ENCODE results near the gene ARPP21.
"Not testable (repeated sequence)": the region's sequence is repeated elsewhere in the genome, so short reads cannot be mapped to it uniquely, and the experiment has no call there.

Gene ARPP21

GRCh38 chr3:35780800-35781199 is 141.5 kb downstream of the ARPP21 start:
- DNase-seq (ENCODE audit: low read depth in 3 of 3): no peak

- DNase-seq (ENCODE audit: low read depth in 3 of 3): no peak
Observed at GRCh38 chr3:35781558-35781957, 142.2 kb downstream of the ARPP21 start.

- DNase-seq (ENCODE audit: low read depth in 3 of 3): no peak
Observed at GRCh38 chr3:35782355-35782754, 143.0 kb downstream of the ARPP21 start.

GRCh38 chr3:35784169-35784568 is 144.8 kb downstream of the ARPP21 start:
- DNase-seq (ENCODE audit: low read depth in 3 of 3): no peak

- no peak for DNase-seq (ENCODE audit: low read depth in 3 of 3)
Observed at GRCh38 chr3:35785234-35785888, 146.0 kb downstream of the ARPP21 start.

- no peak for DNase-seq (ENCODE audit: low read depth in 3 of 3)
Observed at GRCh38 chr3:35787936-35788335, 148.6 kb downstream of the ARPP21 start.

GRCh38 chr3:35789042-35789831 is 149.9 kb downstream of the ARPP21 start:
- no peak for DNase-seq (ENCODE audit: low read depth in 3 of 3)

- DNase-seq (ENCODE audit: low read depth in 3 of 3): no peak
Observed at GRCh38 chr3:35790764-35791163, 151.4 kb downstream of the ARPP21 start.

GRCh38 chr3:35793667-35794066 is 154.3 kb downstream of the ARPP21 start:
- DNase-seq (ENCODE audit: low read depth in 3 of 3): no peak

GRCh38 chr3:35800960-35801459 is 161.7 kb downstream of the ARPP21 start:
- DNase-seq (ENCODE audit: low read depth in 3 of 3): no peak

GRCh38 chr3:35814531-35814930 is 175.2 kb downstream of the ARPP21 start:
- no peak for DNase-seq (ENCODE audit: low read depth in 3 of 3)

GRCh38 chr3:35815796-35816195 is 176.5 kb downstream of the ARPP21 start:
- DNase-seq (ENCODE audit: low read depth in 3 of 3): not testable (repeated sequence)

GRCh38 chr3:35817216-35817615 is 177.9 kb downstream of the ARPP21 start:
- DNase-seq (ENCODE audit: low read depth in 3 of 3): no peak

GRCh38 chr3:35832140-35832571 is 192.8 kb downstream of the ARPP21 start:
- DNase-seq (ENCODE audit: low read depth in 3 of 3): no peak

All from stimulated activated CD4-positive, alpha-beta T cell treated with anti-CD3 and anti-CD28 coated beads, TNF-alpha, amount 100 ng/mL, for 4 hours (primary cell).